Astrocyte (in vitro differentiated cells and primary cell): ENCODE results near the gene DSP. TPM values are rescaled to one million over a fixed set of nuclear protein-coding genes. Genes with fewer than 3 reads are reported as not detected.

Source experiments
- DNase-seq: peaks from one replicate; pipeline ENCODE4 v3.0.0-alpha.2; 2010; ENCODE audit warnings: low read depth
- FAIRE-seq: peaks from 2 replicates; lab custom pipeline; 2011; peaks lifted over from hg19 to GRCh38; lab: Jason Lieb, UNC
- H2AFZ ChIP-seq: 2 replicates; pipeline ENCODE4 v1.6.0; 2012; ENCODE audit warnings: low read depth, low read length, inconsistent platforms
- H3K27ac ChIP-seq: 2 replicates; pipeline ENCODE4 v1.5.1; 2011; ENCODE audit warnings: low read depth, low read length, inconsistent platforms
- H3K27me3 ChIP-seq: 2 replicates; pipeline ENCODE4 v1.6.0; 2011; ENCODE audit warnings: low read length, inconsistent platforms; ENCODE audit not compliant: insufficient read depth
- H3K36me3 ChIP-seq: 2 replicates; pipeline ENCODE4 v1.5.1; 2011; ENCODE audit warnings: low read length, inconsistent platforms; ENCODE audit not compliant: insufficient read depth
- H3K4me1 ChIP-seq: 2 replicates; pipeline ENCODE4 v1.5.1; 2011; ENCODE audit warnings: low read length, inconsistent platforms; ENCODE audit not compliant: insufficient read depth
- H3K4me2 ChIP-seq: 2 replicates; pipeline ENCODE4 v1.6.0; 2012; ENCODE audit warnings: low read length, inconsistent platforms
- H3K4me3 ChIP-seq: 2 replicates; pipeline ENCODE4 v1.5.1; 2011; ENCODE audit warnings: low read depth, mild to moderate bottlenecking, low read length, inconsistent platforms; ENCODE audit not compliant: insufficient read depth
- H3K79me2 ChIP-seq: 2 replicates; pipeline ENCODE4 v1.6.0; 2012; ENCODE audit warnings: mild to moderate bottlenecking, low read length, inconsistent platforms; ENCODE audit not compliant: insufficient read depth
- H3K9ac ChIP-seq: 2 replicates; pipeline ENCODE4 v1.6.0; 2012; ENCODE audit warnings: mild to moderate bottlenecking, low read length, inconsistent platforms
- H3K9me3 ChIP-seq: 2 replicates; pipeline ENCODE4 v1.5.1; 2012; ENCODE audit warnings: low read depth, mild to moderate bottlenecking, low read length, inconsistent platforms; ENCODE audit not compliant: insufficient read depth
- H4K20me1 ChIP-seq: 2 replicates; pipeline ENCODE4 v1.6.0; 2012; ENCODE audit warnings: low read length, inconsistent platforms; ENCODE audit not compliant: insufficient read depth
- H3K27ac Mint-ChIP-seq: one replicate; pipeline ENCODE4 v1.8.0; 2021; ENCODE audit warnings: mild to moderate bottlenecking, mixed read lengths; ENCODE audit not compliant: unreplicated experiment
- H3K27me3 Mint-ChIP-seq: one replicate; pipeline ENCODE4 v1.8.0; 2021; ENCODE audit warnings: low read depth, mixed read lengths; ENCODE audit not compliant: unreplicated experiment
- H3K36me3 Mint-ChIP-seq: one replicate; pipeline ENCODE4 v1.8.0; 2021; ENCODE audit warnings: low read depth, mixed read lengths; ENCODE audit not compliant: unreplicated experiment
- H3K4me1 Mint-ChIP-seq: one replicate; pipeline ENCODE4 v1.8.0; 2021; ENCODE audit warnings: low read depth, mixed read lengths; ENCODE audit not compliant: unreplicated experiment
- H3K4me3 Mint-ChIP-seq: one replicate; pipeline ENCODE4 v1.8.0; 2021; ENCODE audit warnings: mild to moderate bottlenecking, moderate library complexity, mixed read lengths; ENCODE audit not compliant: unreplicated experiment
- H3K9me3 Mint-ChIP-seq: one replicate; pipeline ENCODE4 v1.8.0; 2021; ENCODE audit warnings: mild to moderate bottlenecking, mixed read lengths; ENCODE audit not compliant: unreplicated experiment
- CTCF ChIP-seq: IDR thresholded peaks from 2 replicates; pipeline ENCODE4 v1.5.1; 2011; ENCODE audit warnings: low read depth, mild to moderate bottlenecking, inconsistent platforms, low read length, moderate library complexity; ENCODE audit not compliant: insufficient read depth
- EZH2 ChIP-seq: IDR thresholded peaks from 2 replicates; pipeline ENCODE4 v1.6.1; 2012; ENCODE audit warnings: mild to moderate bottlenecking, low read length, inconsistent platforms; ENCODE audit not compliant: insufficient read depth
- total RNA-seq: library from RNA; stranded (reverse); gene quantifications from 2 replicates; pipeline ENCODE4 v1.2.1, GENCODE V29; 2021

The DSP gene
- total RNA-seq, 1 donor from 2014 or later, result 468 TPM

- Histone ChIP-seq H4K20me1 (no peaks in the 10 kb centered on the region), H3K36me3 (peaks cover 78% of the 10 kb centered on the region), H3K4me2 (no peak overlapping the region), H3K4me3 (no peak overlapping the region), H3K4me1 (no peaks in the 10 kb centered on the region), H3K9me3 (no peaks in the 10 kb centered on the region), H3K9ac (no peak overlapping the region), H2AFZ (no peak overlapping the region), H3K27me3 (no peaks in the 10 kb centered on the region), H3K27ac (no peak overlapping the region), H3K79me2 (no peaks in the 10 kb centered on the region)
- Mint-ChIP-seq H3K27ac (no peak overlapping the region), H3K9me3 (no peaks in the 10 kb centered on the region), H3K4me1 (peaks cover 7% of the 10 kb centered on the region), H3K4me3 (no peak overlapping the region), H3K36me3 (peaks cover 23% of the 10 kb centered on the region), H3K27me3 (no peaks in the 10 kb centered on the region)
- no peak for DNase-seq
- FAIRE-seq, result no peak
- TF ChIP-seq EZH2, result no peak
- no peak for TF ChIP-seq CTCF
Observed at GRCh38 chr6:7572213-7572943, 30.9 kb downstream of the DSP start.

GRCh38 chr6:7574500-7574899 is 33.0 kb downstream of the DSP start:
- H3K9me3 Mint-ChIP-seq, result no peaks in the 10 kb centered on the region
- DNase-seq, result no peak
- Histone ChIP-seq H3K9ac (no peak overlapping the region), H2AFZ (no peak overlapping the region), H3K79me2 (no peaks in the 10 kb centered on the region), H4K20me1 (no peaks in the 10 kb centered on the region), H3K36me3 (peaks cover 70% of the 10 kb centered on the region), H3K9me3 (no peaks in the 10 kb centered on the region), H3K27me3 (no peaks in the 10 kb centered on the region), H3K4me3 (no peak overlapping the region), H3K27ac (no peak overlapping the region), H3K4me2 (no peak overlapping the region), H3K4me1 (no peaks in the 10 kb centered on the region)
- no peak overlapping the region for H3K4me3 Mint-ChIP-seq
- TF ChIP-seq EZH2 (no peak), CTCF (no peak)
- no peaks in the 10 kb centered on the region for H3K27me3 Mint-ChIP-seq
- H3K36me3 Mint-ChIP-seq, result peaks cover 19% of the 10 kb centered on the region
- FAIRE-seq, result no peak
- no peak overlapping the region for H3K27ac Mint-ChIP-seq
- no peaks in the 10 kb centered on the region for H3K4me1 Mint-ChIP-seq

GRCh38 chr6:7578516-7578915 is 37.0 kb downstream of the DSP start:
- no peak overlapping the region for H3K9ac ChIP-seq
- H3K4me3 ChIP-seq, result no peak overlapping the region
- no peak overlapping the region for H2AFZ ChIP-seq
- no peak for FAIRE-seq
- Mint-ChIP-seq H3K27me3 (no peaks in the 10 kb centered on the region), H3K27ac (no peak overlapping the region), H3K4me3 (no peak overlapping the region), H3K36me3 (peaks cover 20% of the 10 kb centered on the region), H3K4me1 (no peaks in the 10 kb centered on the region), H3K9me3 (no peaks in the 10 kb centered on the region)
- H4K20me1 ChIP-seq, result peaks cover 13% of the 10 kb centered on the region
- TF ChIP-seq CTCF, result no peak
- TF ChIP-seq EZH2, result no peak
- H3K27me3 ChIP-seq, result no peaks in the 10 kb centered on the region
- peaks cover 71% of the 10 kb centered on the region for H3K36me3 ChIP-seq
- H3K9me3 ChIP-seq, result no peaks in the 10 kb centered on the region
- no peak for DNase-seq
- no peaks in the 10 kb centered on the region for H3K79me2 ChIP-seq
- H3K27ac ChIP-seq, result no peak overlapping the region
- no peak overlapping the region for H3K4me2 ChIP-seq
- no peaks in the 10 kb centered on the region for H3K4me1 ChIP-seq
